Endothelial cell of umbilical vein (primary cell): ENCODE measurements around the gene NUB1.

Experiments
- CTCF ChIP-seq, 2 donors: IDR thresholded peaks; 1 replicate in 1 of 2; 2 replicates in 1 of 2; pipeline ENCODE4 v1.5.1; 2011; ENCODE audit warnings: low read length in 2 of 2, mild to moderate bottlenecking in 2 of 2, moderate library complexity in 2 of 2, control low read depth in 1 of 2, inconsistent platforms in 1 of 2, low read depth in 1 of 2; ENCODE audit not compliant: insufficient read depth in 1 of 2; ENCODE audit errors: extremely low read depth in 1 of 2
- JUN ChIP-seq: IDR thresholded peaks from 2 replicates; pipeline ENCODE4 v1.6.1; 2011; ENCODE audit warnings: borderline replicate concordance, low read depth; ENCODE audit not compliant: insufficient read length, insufficient read depth
- MAX ChIP-seq: IDR thresholded peaks from 2 replicates; pipeline ENCODE4 v1.6.1; 2011; ENCODE audit not compliant: insufficient read depth, insufficient read length
- POLR2A ChIP-seq: IDR thresholded peaks from 2 replicates; pipeline ENCODE4 v1.6.1; 2012; ENCODE audit warnings: low read depth, mild to moderate bottlenecking, control low read depth, low read length

- no peak for TF ChIP-seq CTCF (IDR thresholded peaks at IDR 0.05; ENCODE audit: extremely low read depth in 1 of 2, insufficient read depth in 1 of 2, low read depth in 1 of 2, low read length in 2 of 2)
- no peak for TF ChIP-seq JUN
- TF ChIP-seq MAX, result no peak
- no peak for TF ChIP-seq POLR2A
Measured at GRCh38 chr7:151381348-151382078, 39.9 kb downstream of the NUB1 start.
